Measurements from ENCODE around the gene PLGLB1.
"Not testable (repeated sequence)": the region's sequence is repeated elsewhere in the genome, so short reads cannot be mapped to it uniquely, and the experiment has no call there.

The PLGLB1 gene

DNA sequence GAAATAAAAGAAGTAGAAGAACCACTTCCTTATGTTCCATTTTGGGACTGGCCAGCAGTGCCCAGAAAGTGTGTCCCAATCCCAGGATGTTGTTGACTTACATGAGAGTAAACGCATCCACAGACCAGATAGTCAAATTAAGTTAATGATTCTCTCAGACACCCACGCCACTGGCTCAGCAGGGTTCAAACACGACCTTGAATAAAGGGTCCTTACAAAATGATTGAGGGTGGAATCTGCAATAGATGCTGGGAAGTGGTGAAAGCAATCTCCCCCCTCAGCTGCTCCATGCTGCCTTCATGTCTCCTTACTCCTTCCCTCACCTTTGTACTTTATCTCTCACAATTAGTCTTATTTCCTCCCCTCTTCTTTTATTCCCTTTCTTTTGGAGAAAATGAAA lies at the start of gene PLGLB1:
TSS of gene PLGLB1 (minus strand) at position 101 of the 400 bp plus-strand sequence. CDS start at position 40, 61 bp downstream.
- DNase-seq = not testable (repeated sequence)

DNA sequence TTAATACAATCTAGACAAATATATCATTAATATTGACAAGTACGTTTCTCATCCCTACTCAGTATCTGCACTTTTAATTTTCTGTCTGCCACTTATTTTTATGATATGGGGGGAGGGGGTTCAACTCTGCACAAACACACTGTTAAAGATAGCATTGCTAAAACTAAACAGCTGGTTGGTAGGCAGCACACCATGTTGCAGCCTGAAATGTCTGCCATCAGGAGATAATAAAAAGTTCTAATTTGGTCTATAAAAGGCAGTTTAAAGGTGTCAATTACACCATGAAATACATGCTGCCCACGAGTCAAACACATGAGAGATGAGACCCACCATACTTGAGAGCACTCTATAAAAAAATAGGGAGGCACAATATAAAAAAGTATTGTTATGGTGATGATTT lies 42.7 kb upstream of the PLGLB1 start:
- DNase-seq = not testable (repeated sequence)

DNA sequence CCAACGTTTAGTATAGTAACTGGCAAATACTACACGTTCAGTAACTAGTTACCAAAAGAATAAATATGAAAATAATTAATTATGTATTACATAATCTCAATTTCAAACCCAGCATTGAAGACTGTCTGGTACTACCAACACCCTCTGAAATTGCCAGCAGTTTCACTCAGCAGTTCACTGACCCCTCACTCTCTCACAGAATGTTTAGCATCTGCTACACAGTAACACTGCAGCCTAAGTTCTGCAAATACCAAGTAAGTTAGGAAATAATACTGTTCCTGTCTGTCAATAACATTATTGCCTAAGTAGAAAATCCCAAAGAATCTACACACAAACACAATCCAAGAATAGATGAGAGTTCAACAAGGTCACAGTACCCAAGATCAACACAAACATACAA lies 41.8 kb upstream of the PLGLB1 start:
- DNase-seq = not testable (repeated sequence)

DNA sequence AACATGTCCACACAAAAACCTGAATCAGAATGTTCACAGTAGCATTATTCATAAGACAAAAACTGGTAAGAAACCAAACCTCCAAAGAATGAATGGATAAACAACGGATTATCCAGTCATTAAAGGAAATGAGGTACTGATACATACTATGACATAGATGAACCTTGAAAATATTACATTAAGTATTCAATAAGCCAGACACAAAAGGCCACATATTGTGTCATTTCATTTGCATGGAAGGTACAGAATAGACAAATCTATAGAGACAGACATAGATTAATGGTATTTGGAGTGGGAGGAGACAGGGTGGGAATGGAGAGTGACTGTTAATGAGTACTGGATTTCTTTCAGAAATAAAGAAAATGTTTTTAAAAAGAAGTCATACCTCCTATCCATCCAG lies 39.9 kb upstream of the PLGLB1 start:
- DNase-seq = not testable (repeated sequence)

DNA sequence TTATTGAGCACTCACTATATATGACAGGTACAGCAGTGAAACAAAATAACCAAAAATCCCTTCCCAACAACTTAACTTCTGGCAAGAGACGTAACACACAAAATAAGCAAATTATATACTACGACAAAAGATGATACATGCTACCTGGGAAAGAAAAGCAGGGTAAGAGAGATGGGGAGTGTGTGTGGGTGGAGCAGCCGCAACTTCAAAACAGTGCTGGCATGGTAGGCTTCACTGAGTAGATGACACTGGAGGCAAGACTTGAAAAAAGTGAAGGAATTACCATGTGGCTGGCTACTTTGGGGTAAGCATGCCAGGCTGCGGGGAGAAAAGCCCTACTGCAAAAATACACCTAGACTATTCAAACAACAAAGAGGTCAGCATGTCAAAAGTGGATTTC lies 36.0 kb upstream of the PLGLB1 start:
- DNase-seq = not testable (repeated sequence)

DNA sequence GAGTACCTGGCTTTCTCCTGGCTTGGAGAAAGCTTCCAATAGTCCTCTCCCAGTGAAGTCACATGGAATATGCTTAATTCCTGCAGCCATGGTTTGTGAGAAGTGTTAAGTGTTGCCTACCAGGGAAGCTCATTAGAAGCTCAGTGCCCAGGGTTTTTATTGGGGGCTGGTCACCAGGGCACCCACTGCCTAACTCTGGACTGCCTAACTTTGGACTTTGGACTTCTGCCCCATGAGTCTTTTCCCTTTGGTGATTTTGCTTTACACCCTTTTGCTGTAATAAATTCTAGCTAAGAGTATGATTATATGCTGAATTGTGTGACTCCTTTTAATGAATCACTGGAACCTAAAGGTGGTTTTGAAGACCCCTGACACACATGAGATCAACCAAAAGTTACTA lies 35.2 kb upstream of the PLGLB1 start:
- not testable (repeated sequence) for DNase-seq

DNA sequence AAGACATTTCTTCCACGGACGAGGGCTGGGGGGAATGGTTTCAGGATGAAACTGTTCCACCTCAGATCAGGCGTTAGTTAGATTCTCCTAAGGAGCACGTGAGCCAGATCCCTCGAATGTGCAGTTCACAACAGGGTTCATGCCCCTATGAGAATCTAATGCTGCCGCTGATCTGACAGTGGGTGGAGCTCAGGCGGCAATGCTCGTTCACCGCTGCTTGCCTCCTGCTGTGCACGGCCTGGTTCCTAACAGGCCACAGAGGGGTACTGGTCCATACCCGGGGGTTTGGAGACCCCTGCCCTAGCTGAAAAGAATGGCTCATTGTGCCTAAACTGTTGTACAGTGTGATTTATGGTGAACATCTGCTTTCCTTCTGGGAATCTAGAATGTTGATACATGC lies 34.8 kb upstream of the PLGLB1 start:
- DNase-seq = not testable (repeated sequence)

DNA sequence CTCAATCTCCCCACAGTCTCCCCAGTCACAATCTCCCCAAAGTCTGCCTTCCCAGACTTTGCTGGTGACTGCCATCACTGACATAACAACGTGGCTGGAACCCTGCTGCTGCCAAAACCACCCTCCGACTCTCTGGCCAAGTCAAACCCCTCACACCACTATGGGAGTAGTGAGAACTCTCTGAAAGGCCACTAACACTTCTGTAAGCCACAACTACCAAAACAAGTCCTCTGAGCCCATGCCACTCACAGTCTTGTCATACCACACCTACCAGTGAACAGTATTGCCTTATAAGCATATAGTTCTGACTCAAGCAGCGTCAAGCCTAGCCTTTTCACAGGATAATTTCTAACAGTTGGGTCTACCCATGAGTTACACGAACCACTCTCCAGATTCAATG lies 32.7 kb upstream of the PLGLB1 start:
- not testable (repeated sequence) for DNase-seq

DNA sequence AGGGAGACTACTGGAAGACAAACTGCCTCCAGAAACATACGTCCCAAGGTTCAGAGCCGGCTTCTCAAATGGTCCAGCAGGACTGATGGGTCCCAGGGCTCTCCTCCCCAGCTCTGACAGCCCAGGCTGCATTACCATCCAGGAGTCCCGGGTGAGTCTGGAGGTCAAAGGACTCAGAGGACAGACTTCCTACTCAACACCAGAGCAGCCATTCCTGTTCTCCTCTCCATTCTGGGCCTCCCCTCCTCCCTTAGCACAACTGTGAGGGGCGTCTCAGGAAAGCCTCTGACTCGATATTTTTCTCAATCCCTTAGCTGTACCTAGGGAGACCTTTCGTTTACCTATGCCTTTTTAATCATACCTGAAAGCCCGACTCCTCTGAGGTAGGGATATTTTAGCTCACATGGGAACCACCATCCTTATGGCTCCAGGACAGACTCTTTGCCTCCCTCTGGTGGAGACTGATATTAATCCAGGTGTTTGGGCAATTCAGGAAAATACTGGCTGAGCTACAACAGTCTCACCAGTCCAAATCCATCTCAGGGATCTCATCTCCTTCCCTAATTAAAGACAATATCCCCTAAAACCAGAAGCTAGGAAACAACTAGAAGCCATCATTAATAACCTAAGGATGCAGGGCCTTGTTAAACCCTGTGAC lies 19.8 kb upstream of the PLGLB1 start:
- DNase-seq = not testable (repeated sequence)

DNA sequence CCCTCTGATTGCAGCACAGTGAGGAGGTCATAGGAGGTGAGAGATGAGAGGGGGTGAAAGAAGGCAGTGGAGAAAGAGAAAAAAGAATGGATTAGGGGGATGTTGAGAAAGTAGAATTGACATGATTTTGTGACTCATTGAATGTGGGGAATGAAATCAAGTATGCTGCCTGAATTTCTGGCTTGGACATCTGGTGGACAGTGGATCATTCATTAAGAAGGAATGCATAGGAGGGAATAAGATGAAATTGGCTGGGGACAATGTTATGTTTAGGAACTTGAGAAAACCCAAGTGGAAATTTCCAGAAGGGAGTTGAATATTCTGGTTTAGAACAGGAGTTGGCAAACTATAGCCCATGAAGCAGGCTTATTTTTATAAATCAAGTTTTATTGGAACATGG lies 7.0 kb upstream of the PLGLB1 start:
- DNase-seq = not testable (repeated sequence)

DNA sequence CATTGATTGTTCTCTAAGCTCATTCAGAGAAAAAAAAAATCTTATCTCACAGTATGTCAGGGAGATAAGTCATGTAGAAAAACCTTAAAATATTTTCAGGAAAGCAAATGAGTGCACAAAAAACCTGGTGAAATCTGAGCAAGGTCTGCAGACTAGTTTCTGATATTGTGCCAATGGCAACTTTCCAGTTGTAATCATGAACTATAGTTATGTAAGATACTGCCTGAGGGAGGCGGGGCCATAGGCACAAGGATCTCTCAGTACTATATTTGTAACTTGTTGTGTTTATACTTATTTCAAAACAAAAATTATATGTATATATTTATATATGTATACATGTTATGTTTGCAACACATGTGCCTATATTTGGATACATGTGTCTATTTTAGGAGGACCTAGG lies 5.2 kb upstream of the PLGLB1 start:
- not testable (repeated sequence) for DNase-seq

DNA sequence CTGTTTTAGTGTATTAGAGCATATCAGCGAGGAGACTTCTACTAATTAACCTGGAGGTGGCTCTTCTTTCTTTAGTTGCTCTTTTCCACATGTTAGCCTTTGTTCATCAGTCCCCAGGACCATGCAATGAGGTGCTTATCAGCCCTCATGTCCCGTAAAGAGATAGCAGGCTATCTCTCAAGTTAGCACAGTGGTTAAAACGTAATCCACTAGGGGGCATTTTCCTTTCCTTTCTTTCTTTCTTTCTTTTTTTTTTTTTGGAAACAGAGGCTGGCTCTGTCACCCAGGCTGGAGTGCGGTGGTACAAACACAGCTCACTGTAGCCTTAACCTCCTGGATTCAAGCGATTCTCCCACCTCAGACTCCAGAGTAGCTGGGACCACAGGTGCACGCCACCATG lies 4.3 kb upstream of the PLGLB1 start:
- not testable (repeated sequence) for DNase-seq

DNA sequence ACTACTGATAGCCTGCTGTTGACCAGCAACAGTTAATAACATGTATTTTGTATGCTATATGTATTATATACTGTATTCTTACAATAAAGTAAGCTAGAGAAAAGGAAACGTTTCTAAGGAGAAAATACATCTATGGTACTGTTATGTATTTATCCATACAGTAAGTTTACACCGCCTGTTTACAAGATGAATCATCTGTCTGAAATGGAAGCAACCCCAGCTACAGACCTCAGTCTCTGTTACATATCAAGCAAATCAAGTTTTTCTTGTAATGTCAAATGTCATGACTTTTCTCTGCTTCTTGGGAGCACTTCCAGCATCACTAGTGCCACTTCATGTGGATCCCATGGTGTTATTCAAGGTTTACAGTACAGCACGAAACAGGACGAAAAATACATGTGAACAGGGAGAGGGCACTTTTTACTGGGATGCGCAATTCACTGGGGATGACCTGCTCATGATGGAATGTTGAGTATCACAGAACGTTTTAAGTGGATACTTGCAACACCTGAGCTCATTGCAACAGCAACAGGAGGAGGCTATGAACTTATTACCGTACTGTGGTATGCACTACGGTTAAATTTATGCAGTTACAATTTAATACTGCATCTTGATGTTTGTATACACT lies 2.5 kb upstream of the PLGLB1 start:
- DNase-seq = not testable (repeated sequence)

DNA sequence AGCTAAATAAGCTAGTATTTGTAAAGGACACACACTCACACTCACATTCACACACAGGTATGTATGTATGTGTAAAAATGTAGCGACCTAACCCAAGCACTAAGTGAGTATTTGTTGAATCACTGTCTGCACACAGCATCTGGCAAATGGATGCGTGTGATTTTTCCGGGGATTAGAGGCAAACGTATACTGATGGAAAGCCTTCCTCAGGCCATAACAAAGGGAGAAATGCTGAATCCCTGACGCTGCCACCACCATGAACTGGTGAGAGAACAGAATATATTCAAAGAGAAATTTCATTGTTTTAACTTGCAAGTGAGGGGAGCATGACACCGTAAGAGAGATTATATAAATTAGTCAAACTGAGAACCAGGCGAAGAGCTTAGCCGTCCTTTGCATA lies 601 bp downstream of the PLGLB1 start:
- not testable (repeated sequence) for DNase-seq

DNA sequence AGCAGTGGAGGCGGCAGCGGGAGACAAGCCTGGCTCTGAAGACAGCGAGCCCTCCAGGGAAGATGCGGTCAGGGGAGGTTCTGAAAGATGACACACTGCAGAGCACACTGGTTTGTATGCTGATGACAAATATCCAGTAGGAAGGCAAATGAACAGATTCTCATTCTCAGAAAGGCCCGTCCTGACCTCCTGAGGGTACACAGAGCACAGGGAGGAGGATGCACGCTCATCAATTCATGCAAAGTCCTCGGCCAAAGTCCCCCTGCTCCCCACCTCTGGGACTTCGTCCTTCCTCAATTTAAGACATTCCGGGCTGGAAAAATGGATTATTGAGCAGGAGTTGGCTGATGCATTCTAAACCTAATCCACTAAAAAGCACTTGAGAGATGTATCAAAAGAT lies 2.6 kb downstream of the PLGLB1 start:
- not testable (repeated sequence) for DNase-seq

DNA sequence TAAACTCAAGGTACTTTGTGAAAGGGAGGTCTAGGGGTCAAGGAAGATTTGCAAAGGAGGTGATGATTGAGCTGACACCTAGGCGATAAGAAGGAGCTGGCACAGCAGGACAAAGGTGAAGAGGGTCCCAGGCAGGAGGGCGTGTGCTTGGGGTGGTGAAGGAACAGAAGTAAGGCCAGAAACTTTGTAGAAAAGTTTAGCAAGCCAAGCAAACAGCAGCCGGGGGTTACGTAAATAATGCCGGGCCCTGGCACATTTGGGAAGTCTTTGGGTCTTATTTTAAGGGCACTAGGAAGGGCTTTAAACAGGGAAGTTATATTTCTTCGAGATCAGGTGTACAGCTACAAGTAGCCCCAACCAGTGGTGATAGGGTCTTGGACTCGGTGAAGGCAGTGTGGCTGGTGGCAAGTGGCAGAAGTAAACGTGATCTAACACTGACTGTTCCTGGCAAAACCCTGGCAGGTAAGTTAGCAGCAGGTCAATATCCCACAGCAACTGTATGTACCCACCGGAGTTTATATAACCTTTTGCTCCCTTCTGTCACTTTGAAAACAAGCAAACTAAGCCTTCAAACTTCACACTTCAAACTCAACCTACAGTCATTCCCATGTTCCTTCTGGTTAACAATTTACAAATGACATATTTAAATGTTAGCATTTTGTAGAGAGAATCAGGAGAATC lies 7.0 kb downstream of the PLGLB1 start:
- DNase-seq = not testable (repeated sequence)

DNA sequence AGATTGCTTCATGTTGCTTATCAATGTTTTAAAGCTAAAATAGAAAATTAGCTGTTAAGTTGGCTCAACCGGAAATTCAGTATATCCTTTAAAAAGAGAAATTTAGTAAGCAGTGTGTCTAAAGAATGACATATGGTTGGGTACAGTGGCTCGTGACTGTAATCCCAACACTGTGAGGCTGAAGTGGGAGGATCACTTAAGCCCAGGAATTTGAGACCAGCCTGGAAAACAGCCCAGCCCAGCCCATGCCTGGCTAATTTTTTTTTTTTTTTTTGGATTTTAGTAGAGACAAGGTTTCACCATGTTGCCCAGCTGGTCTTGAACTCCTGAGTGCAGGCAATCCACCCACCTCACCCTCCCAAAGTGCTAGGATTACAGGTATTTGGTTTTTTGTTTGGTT lies 17.2 kb downstream of the PLGLB1 start:
- not testable (repeated sequence) for DNase-seq
